GM21447 (cell line): Measurements from ENCODE around the gene HTT.
"Not testable (repeated sequence)": the region's sequence is repeated elsewhere in the genome, so short reads cannot be mapped to it uniquely, and the experiment has no call there.

Experiments used
- ATAC-seq: cut with Tn5 transposase; IDR thresholded peaks from one replicate; pipeline ENCODE4 v1.9.1; 2021; ENCODE audit not compliant: unreplicated experiment

Gene HTT

GRCh38 chr4:3160438-3160837, 86.0 kb downstream of the HTT start:
- no peak for ATAC-seq

- ATAC-seq: not testable (repeated sequence)
These were observed 86.6 kb downstream of the HTT start for GRCh38 chr4:3161044-3161443.

DNA sequence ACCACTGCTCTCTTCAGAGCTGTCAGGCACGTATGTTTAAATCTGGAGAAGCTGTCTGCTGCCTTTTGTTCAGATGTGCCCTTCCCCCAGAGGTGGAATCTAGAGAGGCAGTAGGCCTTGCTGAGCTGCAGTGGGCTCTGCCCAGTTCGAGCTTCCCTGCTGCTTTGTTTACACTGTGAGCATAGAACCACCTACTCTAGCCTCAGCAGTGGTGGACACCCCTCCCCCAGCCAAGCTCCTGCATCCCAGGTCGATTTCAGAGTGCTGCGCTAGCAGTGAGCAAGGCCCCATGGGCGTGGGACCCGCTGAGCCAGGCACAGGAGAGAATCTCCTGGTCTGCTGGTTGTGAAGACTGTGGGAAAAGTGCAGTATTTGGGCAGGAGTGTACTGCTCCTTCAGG, 92.0 kb downstream of the HTT start:
- not testable (repeated sequence) for ATAC-seq

- ATAC-seq: no peak
These were observed 93.5 kb downstream of the HTT start for GRCh38 chr4:3168029-3168428.

DNA sequence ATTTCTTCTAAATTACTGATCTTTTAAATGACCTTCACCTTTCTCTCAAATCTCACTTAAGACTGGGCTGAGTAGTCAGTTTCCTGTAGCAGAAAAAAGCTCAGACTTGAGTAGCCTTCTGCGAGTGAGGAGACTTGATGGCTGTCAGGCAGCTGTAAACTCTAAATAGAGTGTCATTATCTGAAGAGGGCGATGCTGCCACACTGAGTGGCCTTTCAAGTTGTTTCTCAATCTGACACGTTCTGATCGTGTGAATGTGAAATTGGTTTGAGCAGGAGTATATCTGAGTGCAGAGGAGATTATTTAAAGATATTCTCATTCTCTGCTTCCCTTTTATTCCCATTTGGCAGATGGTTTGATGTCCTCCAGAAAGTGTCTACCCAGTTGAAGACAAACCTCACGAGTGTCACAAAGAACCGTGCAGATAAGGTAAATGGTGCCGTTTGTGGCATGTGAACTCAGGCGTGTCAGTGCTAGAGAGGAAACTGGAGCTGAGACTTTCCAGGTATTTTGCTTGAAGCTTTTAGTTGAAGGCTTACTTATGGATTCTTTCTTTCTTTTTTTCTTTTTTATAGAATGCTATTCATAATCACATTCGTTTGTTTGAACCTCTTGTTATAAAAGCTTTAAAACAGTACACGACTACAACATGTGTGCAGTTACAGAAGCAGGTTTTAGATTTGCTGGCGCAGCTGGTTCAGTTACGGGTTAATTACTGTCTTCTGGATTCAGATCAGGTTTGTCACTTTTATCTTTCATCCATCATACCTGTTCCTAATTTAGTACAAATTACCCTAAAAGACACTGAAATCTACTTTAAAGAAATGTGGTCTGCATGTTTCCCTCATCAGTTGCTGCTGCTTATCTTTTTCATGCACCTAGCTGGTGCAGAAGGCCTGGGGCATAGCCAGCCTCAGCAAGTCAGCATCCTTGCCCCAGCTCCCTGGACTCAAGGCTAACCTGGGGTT, 100.2 kb downstream of the HTT start:
- no peak for ATAC-seq

- no peak for ATAC-seq
These were observed 102.1 kb downstream of the HTT start for GRCh38 chr4:3176367-3177229.

GRCh38 chr4:3177426-3177825, 102.9 kb downstream of the HTT start:
- ATAC-seq: no peak

GRCh38 chr4:3177905-3178304, 103.4 kb downstream of the HTT start:
- no peak for ATAC-seq

- ATAC-seq: no peak
These were observed 103.9 kb downstream of the HTT start for GRCh38 chr4:3178351-3178750.

DNA sequence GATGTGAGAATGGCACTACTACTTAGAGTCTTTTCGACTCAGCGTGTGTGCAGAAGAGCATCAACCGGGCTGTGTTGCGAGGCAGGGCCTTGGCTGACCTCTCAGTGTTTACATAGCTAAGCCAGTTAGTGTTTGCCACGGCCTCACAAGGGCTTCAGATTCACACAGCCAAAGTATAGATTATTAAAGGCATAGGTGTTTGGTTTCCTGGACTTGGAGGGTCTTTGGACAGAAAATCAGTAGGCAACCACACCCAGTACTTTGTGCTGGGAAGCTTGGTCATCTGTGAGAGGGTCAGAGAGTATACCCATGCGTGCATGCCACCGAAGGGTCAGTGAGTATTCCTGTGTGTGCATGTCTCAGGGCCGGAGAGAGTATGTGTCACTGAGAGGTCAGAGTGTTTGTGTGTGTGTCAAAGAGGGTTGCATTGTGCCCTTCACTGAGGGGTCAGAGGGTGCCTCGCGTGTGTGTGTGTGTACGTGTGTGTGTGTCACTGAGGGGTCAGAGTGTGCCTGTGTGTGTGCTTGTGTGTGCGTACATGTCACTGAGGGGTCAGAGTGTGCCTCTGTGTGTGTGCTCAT, 104.7 kb downstream of the HTT start:
- ATAC-seq: no peak

DNA sequence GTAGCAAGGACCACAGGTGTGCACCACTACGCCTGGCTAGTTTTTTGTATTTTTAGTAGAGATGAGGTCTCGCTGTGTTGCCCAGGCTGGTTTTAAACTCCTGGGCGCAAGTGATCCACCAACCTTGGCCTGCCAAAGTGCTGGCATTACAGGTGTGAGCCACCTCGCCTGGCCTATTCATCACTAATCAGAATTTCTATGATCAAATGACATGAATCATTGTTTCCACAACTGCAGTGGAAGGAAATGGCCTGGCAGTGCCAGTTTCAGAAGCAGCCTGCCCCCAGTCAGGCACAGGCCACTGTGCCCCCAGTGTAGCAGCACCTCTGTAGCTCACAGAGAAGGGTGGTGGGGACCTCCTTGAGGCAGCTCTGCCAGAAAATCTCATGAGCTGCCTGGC, 108.5 kb downstream of the HTT start:
- ATAC-seq: no peak

DNA sequence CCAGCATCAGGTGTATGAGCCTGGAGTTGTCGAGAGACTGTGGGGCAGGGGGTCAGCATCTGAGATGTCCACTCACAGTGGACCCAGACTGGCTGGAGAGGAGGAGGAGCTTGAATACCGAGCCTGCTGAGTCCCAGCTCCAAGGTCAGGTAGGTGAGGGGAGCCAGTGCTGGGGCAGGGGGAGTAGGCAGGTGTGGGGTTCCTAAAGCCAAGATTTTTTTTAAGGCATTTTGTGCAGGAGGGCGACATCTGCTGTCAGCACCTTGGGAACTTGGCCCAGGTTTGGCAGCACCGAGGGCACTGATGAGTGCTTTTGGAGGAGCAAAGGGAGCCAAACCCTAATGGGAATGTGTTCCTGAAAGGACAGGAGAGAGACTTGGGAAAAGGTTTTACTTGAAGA, 110.2 kb downstream of the HTT start:
- ATAC-seq: no peak

GRCh38 chr4:3186609-3187008, 112.1 kb downstream of the HTT start:
- ATAC-seq: no peak

- no peak for ATAC-seq
These were observed 113.6 kb downstream of the HTT start for GRCh38 chr4:3188118-3188517.

DNA sequence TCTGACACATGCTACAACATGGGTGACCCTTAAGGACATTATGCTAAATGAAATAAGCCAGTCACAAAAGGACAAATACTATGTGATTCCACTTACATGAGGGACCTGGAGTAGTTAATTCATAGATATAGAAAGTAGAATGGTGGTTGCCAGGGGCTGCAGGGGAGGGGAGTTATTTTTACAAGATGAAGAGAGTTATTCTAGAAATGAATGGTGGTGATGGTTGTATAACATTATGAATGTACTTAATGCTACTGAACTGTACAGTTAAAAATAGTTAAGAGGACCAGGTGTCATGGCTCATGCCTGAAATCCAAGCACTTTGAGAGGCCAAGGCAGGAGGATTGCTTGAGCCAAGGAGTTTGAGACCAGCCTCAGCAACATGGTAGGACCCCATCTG, 115.0 kb downstream of the HTT start:
- no peak for ATAC-seq

DNA sequence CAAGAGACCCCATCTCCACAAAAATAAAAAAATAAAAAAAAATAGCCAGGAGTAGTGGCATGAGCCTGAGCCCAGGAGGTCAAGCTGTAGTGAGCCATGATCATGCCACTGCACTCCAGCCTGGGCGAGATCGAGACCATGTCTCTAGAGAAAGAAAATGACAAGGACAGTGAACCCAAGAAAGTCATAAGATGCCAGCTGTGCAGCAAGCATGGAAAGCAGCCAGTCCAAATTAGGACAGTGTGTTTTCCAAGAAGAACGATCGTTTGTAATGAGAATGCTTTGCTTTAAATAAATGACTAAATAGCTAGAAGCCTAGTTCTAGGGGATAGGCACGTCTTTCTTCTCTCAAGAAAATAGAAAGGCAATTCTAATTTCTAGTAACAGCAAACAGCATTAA, 116.1 kb downstream of the HTT start:
- no peak for ATAC-seq

DNA sequence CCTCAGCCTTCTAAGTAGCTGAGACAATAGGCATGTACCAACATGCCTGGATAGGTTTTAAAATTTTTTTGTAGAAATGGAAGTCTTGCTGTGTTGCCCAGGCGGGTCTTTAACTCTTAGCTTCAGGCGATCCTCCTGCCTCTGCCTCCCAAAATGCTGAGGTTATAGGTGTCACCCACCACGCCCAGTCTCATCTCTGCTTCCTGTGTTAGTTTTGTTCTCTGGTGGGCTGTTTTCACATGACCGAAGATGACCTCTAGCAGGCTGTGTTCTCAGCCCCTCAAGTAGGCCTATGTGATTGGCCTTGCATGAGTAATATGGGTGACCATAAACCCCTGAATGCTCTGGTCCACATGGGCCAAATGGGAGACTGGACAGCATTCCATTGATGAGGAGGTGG, 117.7 kb downstream of the HTT start:
- no peak for ATAC-seq

- ATAC-seq: no peak
These were observed 118.3 kb downstream of the HTT start for GRCh38 chr4:3192827-3193226.

GRCh38 chr4:3193531-3194203, 119.2 kb downstream of the HTT start:
- ATAC-seq: no peak

- no peak for ATAC-seq
These were observed 122.3 kb downstream of the HTT start for GRCh38 chr4:3196670-3197359.
